RCC 7860 (cell line): ENCODE results near the gene DNMBP.
A peak's percentile ranks its signal among the peaks of the same experiment; 100 is the strongest.
"Not testable (repeated sequence)": the region's sequence is repeated elsewhere in the genome, so short reads cannot be mapped to it uniquely, and the experiment has no call there.

Experiments
- DNase-seq: peaks from one replicate; pipeline ENCODE4 v3.0.0-alpha.2; 2015; ENCODE audit warnings: low spot score
- FAIRE-seq: peaks from 2 replicates; lab custom pipeline; 2012; peaks lifted over from hg19 to GRCh38; lab: Jason Lieb, UNC

Gene DNMBP

DNA sequence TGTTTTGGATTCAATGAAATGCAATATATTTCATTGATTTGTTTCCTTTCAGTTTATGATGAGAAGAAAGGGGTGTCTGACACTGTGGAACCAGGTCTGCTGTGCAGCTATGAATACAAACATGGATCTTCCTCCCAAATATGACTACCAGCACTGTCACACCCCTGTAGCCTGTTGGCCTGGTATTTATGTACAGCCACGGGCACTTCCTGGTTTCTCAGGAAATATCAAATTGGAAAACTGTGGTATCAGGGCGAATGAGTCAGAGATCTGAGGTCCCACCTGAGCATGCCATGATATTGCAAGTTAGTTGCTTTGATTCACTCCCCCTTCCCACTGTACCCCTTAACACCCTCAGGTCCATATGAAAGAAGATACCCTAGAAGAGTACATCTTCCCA, 87.8 kb downstream of the DNMBP start:
- DNase-seq = no peak

DNA sequence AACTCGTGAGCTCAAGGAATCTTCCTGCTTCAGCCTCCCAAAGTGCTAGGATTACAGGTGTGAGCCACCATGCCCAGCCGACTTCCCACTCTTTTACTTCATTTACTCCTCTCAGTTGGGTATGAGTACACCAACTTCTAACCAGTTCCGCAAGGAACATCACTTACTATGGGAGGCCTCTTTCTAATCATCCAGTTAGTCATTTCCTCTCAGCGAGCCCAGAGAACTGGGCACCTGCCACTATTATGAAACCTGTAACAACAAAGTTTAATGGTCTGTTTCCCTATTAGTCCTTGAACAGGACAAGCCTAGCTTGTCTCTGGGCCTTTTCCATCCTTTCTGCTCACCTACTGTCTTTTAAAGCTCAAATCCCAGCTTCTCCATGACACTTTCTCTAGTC, 88.8 kb downstream of the DNMBP start:
- DNase-seq = no peak
- no peak for FAIRE-seq

More for the DNA sequence above, 87.8 kb downstream of the DNMBP start:
- FAIRE-seq = no peak

- no peak for DNase-seq
- no peak for FAIRE-seq
Observed at GRCh38 chr10:99920486-99920885, 89.3 kb downstream of the DNMBP start.

DNA sequence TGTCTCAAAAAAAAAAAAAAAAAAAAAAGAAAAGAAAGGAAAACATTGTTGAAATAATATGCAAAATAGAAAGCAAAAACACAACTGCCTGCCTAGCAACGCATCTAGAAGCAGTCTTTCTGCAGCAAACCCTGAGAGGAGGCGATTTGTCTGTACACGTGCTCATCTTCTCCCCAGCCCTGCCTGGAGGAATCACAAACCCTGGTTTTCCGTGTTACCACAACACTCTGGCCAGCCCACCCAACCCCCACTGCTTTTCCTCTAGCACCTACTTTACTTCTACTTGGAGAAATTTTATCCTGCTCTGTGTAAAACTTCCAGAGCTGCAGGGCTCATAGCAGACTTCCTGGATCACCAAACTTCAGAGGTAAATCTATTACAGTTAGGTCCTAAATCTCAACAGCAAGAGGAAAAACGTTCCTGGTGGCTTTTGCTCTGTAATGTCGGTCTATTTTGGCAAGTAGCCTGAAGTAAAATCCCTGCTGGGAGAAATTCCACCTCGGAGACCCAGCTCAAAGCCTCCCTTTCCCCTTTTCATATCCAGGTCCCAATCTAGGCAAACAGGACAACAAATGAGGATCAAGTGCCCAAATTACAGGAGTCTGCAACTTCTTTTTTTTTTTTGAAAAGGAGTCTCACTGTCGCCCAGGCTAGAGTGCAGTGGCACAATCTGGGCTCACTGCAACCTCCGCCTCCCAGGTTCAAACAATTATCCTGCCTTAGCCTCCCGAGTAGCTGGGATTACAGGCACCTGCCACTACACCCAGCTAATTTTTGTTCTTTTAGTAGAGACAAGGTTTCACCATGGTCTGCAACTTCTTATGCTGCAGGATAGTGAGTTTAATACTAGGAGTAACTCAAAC, 91.6 kb downstream of the DNMBP start:
- no peak for DNase-seq
- FAIRE-seq = no peak

- FAIRE-seq = no peak
- DNase-seq = no peak
Observed at GRCh38 chr10:99916776-99917175, 93.0 kb downstream of the DNMBP start.

GRCh38 chr10:99915414-99915813, 94.3 kb downstream of the DNMBP start:
- no peak for DNase-seq
- no peak for FAIRE-seq

DNA sequence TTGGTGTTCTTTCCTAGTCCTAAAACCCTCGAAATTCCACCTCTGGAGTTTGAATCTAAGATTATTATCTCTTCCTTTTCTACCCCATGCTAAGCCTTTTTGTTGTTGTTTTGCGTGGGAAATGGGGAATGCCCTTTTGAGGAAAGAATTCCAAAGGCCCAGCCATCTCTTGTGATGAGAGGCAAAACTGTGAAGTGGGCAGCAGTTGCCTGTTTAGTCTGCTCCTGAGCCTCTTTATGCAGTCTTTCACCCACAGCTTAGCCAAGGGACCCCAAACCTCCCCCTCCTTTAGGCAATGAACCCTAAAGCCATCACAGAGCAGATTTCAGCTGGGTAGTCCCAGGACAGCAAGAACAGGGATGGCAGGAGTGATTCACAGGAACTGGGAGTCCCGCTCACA, 95.5 kb downstream of the DNMBP start:
- FAIRE-seq (no peak), DNase-seq (no peak)

DNA sequence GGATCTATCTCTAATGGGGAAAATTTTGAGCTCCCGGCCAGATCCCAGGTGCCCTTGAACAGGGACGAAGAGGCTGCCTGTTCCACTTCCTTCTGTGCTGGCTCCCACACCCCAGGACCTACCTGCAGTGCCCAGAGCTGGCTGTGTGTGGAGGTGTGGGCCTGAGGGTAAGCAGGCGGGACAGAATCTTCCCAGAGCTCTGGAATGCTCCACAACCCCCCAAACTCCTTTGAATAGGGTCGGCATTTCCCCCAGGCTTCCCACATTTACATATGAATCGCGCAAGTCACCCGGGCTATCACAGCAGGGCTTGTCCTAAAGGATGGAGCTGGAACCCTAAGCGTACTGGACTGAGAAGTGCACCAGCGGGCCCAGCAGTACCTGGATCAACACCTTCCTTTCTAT, 95.9 kb downstream of the DNMBP start:
- no peak for DNase-seq
- FAIRE-seq = no peak

DNA sequence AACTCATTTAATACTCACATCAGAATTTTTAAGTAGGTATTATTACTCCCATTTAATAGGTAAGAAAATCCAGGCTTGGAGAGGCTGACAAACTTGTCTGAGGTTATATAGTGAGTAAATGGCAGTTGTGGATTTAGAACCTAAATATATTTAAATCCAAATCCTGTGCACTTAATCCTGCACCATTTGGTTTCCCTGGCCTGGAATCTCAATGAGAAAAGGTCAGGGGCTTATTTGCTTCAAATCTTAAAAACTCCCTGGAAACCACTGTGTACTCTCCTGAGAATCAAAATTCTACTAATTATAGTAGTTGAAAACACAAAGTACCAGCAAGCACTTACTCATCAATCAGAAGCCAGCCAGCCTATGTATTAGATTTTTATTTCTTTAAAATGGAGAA, 97.7 kb downstream of the DNMBP start:
- no peak for FAIRE-seq
- no peak for DNase-seq

GRCh38 chr10:99908512-99908911, 101.2 kb downstream of the DNMBP start:
- peak; percentile 68 for DNase-seq
- no peak for FAIRE-seq

- DNase-seq (peak; percentile 95), FAIRE-seq (peak; percentile 91)
Observed at GRCh38 chr10:99906470-99906869, 103.3 kb downstream of the DNMBP start.

DNA sequence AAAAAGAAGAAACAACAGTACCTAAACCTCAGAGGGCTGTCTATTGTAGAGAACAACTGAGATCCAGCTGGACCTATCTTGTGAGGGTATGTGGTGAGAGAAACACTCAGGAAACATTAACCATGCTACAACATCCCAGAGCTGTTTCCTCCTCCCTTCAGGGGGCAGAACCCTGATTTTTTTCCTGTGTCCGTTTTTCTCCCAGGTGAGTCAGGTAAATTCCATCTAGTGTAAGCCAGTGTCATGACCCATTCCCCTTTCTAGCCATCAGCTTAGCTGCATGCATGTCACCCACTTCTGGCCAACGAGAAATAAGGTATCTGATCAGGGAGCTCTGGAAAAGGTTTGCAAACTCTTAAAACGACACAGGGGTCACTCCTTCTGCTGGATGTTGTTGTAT, 103.8 kb downstream of the DNMBP start:
- FAIRE-seq = no peak
- no peak for DNase-seq

DNA sequence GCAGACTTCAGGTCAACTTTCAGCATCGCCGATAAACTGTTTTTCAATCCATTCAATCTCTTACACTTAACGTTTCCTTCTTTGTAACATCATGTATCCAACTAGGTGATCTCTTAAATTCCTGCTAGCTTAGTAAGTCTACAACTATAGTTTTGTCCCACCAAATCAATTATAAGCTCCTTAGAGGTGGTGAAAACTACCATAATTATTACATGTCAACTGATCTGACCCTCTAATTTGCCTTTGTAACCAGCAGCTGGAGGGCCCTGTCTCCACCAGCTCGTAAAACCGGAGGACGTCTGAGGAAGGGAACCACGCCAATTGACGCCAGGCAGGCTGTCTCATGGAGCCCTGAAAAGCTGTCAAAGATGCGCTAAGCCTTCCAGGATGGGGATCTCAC, 113.9 kb downstream of the DNMBP start:
- FAIRE-seq = no peak
- DNase-seq = no peak

DNA sequence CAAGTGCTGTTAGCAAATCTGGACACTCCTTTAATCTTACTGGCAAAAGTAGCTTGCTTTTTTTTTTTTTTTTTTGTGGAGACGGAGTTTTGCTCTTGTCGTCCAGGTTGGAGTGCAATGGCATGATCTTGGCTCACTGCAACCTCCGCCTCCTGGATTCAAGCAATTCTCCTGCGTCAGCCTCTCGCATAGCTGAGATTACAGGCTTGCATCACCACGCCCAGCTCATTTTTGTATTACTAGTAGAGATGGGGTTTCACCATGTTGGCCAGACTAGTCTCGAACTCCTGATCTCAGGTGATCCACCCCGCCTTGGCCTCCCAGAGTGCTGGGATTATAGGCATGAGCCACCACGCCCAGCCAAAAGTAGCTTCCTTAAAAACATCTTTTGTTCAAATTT, 114.7 kb downstream of the DNMBP start:
- DNase-seq, FAIRE-seq: not testable (repeated sequence)

GRCh38 chr10:99894613-99895012, 115.1 kb downstream of the DNMBP start:
- DNase-seq (no peak), FAIRE-seq (no peak)

GRCh38 chr10:99888622-99889021, 121.1 kb downstream of the DNMBP start:
- FAIRE-seq = no peak
- no peak for DNase-seq

DNA sequence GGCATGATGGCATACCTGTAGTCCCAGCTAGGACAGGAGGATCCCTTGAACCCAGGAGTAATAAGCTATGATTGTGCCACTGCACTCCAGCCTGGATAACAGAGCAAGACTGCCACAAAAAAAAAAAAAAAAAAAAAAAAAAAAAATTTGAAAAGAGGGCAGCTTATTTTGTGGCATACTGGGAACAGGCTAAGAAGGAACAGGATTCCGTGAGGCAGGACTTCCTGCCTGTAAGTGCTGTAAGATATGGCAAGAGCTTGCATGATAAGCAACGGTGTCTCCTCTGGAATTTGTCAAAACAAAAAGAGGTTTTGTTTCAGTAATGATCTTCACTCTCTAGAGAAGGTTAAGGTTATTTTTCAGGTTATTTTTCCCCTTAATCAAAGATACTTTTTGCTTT, 126.2 kb downstream of the DNMBP start:
- DNase-seq (no peak), FAIRE-seq (no peak)

DNA sequence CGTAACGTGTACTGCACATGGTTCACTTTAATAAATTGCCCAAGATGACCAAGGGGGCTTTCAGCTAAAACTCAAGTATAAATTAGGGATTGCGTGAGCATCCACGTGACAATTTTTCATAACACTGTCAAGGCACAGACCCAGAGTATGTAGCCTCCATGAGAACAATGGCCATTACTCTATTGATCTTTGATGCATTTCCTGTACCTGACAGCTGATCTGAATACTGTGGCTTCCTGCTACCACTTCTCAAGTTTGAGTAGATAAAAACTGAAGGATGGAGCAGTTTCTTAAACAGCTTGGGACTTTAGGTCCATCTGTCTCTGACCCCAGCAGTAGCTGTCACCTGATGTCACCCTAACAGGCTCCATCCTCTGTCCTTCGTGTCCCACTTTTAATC, 128.4 kb downstream of the DNMBP start:
- DNase-seq (no peak), FAIRE-seq (no peak)

- FAIRE-seq (no peak), DNase-seq (no peak)
Observed at GRCh38 chr10:99880080-99880835, 129.5 kb downstream of the DNMBP start.

DNA sequence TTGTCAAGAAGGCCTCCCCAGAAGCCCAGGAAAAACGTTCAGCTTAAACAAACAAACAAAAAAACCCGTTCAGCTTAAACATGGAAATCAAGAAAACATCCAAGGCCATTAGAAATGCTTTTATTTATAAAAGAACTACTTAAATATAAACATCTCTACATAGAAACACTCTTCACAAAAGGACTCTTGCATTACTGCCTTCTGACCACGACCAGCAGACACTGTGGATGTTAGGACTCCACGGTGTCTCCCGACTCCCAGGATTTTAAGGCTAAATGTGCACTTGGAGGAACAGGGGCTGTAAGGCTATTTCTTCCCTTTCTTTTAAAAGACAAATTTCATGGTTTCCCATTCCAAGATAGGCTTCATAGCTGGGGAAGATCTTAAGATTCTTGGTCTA, 134.3 kb downstream of the DNMBP start:
- FAIRE-seq = no peak

DNA sequence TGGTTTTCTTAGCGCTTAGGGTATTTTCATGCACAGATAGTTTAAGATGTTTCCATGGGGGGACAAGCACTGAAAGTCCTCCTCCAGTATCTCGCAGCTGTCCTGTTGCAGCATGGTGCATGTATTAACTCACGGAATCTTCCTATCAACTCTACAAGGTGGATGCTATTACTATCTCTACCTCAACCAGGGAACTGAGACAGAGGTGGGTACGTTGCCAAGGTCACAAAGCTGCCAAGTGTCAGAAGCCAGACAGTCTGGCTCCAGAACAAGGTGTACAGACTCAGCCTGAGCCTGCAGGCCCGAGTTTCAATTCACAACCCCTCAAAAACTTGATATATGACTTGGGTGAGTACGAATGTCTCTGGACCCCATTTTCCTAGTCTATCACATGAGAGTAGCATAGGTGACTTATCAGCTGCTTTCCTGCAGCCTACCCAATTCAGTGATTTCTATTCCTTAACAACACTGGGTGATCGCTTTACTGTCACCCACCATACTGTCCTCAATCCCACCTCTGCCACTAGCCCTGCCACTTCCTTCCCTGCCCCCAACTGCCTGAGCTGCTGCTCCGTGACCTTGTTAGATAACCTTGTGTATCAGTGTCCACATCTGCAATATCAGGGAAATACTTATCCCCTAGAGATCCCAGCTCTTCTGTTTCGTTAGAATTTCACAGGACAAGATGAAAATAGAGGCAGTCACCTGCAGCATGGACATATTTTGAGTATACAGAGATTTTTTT, 135.2 kb downstream of the DNMBP start:
- DNase-seq = no peak
- no peak for FAIRE-seq

More for the DNA sequence above, 134.3 kb downstream of the DNMBP start:
- DNase-seq = no peak
